Fibroblast of skin of scalp (primary cell): ENCODE measurements around the gene WDR7.
"Not testable (repeated sequence)": the region's sequence is repeated elsewhere in the genome, so short reads cannot be mapped to it uniquely, and the experiment has no call there.

Experiments
- DNase-seq: peaks from one replicate; pipeline ENCODE4 v3.0.0-alpha.2; 2013

WDR7 gene

DNA sequence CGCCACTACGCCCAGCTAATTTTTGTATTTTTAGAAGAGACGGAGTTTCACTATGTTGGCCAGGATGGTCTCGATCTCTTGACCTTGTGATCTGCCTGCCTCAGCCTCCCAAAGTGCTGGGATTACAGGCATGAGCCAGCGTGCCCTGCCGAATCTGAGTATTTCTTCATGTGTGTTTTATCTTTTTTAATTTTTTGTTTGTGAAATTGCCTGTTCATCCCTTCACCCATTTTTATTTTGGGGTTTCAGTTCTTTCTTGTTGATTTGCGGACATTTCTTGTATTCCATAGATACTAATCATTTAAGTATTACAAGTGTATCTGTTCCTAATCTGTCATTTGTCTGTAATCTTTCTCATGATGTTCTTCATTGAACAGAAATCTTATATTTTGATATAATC, 3.1 kb downstream of the WDR7 start:
- not testable (repeated sequence) for DNase-seq

DNA sequence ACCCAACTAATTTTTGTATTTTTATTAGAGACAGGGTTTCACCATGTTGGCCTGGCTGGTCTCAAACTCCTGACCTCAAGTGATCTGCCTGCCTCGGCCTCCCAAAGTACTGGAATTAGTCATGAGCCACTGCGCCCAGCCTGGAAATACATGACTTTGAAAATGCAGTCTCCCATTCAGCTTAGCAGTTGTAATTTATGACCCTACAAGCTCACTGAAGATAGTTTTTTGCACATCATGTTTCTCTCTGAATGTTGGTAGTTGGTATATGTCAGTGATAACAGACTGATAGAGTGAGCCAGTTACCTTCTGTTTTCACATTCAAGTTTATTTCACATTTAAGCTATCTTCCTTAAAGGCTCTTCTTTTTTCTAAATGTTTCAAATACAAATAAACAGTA, 7.1 kb downstream of the WDR7 start:
- DNase-seq: no peak

DNA sequence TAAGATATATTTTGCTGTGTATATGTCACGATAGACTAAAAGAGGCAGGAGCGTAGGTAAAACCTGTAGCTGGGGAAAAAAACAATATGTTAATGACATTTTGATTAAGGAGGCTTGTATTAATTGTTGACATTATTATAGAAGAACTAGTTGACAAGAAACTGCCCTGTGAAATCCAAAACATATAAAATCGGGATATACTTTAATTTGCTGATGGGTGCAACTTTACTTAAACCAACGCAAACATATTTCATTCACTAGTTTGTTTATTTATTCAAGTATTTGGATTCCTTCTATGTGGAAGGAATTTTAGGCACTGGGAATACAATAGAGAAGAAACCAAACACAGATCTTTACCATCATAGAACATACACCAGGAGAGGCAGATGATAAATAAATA, 8.0 kb downstream of the WDR7 start:
- DNase-seq: no peak

DNA sequence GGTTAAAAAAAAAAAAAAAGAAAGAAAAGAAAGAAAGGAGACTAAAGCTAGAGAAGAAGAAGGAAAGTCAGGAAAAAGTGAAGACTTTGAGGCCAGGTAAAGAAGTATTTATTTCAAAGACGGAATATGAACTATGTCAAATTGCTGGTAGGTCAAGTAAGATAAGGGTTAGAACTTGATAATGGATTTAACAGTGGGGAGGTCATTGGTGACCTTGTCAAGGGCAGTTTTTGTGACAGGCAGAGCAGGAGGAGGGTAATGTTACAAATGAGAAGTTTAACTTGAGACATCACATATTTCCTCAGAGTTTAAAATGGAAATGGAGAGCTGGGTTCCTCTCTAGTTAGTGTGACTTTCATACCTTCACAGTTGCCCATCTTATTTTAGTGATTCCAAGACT, 9.5 kb downstream of the WDR7 start:
- no peak for DNase-seq

DNA sequence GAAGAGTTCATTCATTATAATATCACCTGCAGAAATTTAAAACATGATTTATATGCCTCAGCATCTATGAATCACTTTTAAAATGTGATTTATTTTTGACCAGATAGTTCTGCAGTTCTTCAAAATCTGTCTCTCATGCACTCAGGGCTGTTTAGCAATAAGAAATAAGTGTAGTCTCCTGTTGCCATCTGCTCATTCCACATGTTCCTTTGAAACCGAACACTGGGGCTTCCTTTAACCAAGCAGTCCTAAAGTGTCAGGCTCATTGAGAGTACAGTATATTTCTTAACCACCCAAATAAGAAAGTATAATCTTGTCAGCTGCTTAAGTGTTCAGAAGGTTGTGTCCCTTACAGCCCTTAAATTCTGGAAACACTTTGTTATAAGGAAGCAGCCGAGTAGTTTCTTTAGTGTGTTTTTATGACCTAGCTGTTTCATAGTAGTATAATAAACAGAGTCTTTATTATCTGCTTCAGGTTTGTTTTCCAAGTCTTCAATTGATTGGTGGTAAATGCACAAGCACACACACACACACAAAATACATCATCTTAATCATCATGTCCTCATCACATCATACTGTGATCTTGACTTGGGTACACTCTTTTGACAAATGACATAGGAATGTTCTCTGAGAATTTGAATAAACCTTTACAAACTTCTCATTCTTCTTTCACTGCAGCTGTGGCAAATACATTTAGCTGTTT, 10.4 kb downstream of the WDR7 start:
- no peak for DNase-seq

DNA sequence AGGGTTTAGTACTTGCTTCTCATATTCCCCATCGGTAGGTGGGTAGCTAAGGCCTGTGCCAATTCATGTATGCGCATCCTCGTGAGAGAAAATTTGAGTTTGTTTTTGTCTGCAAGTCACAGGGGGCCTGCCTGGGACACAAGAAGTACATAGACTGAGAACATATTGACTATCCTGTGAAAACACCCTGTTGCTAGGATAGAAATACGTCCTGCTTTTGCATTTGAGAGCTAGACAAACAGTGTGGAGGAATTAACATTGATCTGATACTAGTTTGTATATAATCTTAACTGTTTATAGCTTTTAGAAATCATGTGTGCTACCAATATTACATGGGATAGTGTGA, 10.9 kb downstream of the WDR7 start:
- no peak for DNase-seq

DNA sequence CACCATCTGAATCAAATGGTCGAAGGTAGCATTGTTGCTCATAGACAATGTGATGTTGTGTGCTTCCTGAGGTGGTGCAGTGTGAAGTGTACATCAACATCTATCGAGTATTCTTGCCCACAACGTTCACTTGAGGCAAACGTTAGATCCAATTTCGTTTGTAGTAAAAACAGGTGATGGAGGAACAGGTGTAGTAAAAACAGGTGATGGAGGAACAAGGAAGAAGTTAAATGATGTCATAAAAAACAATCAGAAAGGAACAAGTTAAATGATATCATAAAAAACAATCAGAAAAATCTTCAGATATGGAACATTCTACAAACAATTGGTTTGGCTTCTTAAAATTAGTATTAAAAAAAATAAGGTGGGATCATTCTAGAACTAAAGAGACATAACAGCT, 11.3 kb downstream of the WDR7 start:
- DNase-seq: no peak

DNA sequence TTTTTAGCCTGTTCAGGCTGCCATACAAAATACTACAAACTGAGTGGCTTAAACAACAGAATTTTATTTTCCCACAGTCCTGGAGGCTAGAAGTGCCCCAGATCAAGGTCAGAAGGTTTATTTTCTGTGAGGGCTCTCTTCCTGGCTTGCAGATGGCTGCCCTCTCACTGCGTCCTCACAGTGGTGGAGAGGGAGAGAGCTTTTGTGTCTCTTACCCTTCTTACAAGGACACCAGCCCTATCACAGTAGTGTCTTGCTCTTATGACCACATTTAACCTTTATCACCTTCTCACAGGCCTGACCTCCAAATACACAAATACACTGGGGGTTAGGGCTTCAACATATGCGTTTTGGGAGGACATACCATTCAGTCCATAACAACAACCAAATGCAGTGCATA, 11.7 kb downstream of the WDR7 start:
- no peak for DNase-seq

DNA sequence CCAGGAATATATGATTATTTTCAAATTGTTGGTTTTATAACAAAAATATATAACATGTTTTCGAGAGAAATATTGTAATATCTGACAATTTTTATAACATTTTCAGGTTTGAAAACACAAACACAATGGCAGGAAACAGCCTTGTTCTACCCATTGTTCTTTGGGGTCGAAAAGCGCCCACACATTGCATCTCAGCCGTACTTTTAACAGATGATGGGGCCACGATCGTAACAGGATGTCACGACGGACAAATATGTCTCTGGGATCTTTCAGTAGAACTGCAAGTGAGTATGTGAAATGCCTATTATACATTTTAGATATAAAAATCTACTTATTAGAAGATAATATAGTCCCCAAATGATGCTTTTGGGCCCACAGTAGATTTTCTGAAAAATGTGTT, 21.2 kb downstream of the WDR7 start:
- DNase-seq: no peak

DNA sequence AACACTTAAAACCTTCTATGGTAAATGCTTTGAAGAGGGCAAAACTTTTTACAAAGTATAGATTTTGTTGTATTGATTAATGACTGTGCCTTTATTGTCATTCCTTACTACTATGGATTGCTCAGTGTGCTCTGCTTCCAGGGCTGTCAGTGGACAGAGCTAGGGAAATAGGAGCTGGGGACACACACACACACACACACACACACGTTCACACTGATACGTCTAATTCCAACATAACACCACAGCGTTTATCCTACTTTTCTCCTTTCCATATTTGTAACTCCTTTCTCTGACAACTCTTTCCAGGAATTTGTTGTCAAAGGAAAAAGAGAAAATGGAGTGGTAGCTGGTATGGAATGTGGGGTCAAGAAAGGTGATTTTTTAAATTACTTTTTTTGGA, 21.8 kb downstream of the WDR7 start:
- no peak for DNase-seq

DNA sequence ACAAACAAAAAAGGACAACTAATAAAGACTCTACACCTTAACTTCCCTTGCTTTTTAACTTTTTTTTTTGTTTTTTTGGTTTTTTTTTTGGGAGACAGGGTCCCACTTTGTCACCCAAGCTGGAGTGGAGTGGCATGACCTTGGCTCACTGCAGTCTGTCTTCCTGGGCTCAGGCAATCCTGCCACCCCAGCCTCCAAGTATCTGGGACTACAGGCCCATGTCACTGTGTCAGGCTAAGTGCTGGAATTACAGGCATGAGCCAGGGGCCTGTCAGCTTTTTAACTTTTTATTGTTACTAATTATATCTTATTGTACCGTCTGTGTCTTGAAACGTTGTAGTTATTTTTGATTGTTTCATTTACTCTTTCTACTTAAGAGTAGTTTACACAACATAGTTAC, 25.5 kb downstream of the WDR7 start:
- DNase-seq: no peak

DNA sequence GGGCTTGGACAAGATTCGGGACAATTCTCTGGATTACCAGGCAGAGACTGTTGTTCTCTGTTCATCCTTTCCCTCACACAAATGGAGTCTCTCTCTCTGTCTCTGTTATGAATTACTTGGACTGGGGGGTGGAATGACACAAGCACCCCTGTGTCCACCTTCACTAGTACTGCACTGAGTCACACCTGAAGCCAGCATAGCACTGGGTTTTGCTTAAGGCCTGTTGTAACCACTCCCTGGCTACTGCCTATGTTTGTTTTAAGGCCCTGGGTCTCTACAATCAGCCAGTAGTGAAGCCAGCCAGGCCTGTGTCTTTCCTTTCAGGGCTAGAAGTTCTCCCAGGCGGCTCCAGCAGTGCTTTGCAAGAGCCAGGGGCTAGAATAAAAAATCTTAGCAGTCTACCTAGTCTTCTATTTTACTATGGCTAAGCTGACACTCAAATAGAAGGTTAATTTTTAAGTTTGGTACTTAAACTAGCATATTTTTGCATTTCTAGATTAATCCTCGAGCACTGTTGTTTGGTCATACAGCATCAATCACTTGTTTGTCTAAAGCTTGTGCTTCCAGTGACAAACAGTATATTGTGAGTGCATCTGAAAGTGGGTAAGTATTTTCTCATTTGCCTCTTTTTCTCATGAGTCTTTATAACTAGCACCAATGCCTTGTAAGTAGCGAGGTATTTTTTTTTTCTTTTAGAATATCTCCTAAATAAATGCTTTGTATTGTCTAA, 27.8 kb downstream of the WDR7 start:
- DNase-seq: no peak

DNA sequence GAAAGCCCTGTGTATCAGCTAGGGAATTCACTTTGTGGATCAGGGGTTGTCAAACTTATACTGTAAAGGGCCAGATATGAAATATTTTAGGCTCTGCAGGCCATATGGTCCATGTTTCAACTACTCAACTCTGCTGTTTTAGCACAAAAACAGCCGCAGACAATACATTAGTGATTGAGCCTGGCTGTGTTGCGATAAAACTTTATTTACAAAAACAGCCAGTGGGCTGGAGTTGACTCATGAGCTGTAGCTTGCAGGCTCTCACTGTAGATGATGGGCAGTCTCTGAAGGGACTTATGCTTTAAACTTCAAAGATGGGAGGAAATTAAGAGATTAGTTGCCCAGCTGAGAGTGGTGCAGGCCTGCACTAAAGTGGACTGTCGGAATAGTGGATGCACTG, 33.1 kb downstream of the WDR7 start:
- DNase-seq: no peak

DNA sequence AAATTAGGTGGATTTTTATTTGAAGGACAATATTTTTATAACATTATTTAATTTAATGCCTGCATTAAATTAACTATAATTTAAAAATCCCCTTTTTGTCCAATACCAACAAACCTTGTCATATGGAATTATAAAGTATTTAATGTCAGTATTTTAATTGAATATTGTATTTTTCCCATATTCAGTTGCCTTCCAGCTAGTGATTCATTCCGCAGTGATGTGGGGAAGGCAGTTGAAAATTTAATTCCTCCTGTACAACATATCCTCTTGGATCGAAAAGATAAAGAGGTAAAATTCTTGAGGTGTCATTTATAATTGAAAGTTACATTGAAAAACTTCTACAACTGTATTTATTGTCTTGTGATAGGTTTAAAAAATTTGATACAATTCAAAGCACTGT, 40.4 kb downstream of the WDR7 start:
- DNase-seq: no peak

DNA sequence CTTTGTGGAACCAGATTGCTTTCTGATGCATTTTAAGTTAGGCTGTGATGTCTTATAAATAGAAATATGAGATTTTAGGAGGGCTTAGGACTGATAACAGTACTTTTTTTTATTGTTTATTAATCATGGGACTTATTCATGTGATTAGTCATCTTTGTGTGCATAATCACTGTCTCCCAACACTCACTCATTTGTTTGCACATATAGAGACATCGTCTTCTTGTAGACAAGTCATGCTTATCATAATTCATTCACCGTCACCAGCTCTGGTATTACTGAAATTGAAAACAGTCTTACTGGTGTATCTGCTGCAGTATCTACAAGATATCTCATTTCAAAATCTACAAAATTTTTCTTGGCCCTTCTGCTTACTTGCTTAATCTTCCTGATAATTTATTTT, 45.8 kb downstream of the WDR7 start:
- DNase-seq: no peak

DNA sequence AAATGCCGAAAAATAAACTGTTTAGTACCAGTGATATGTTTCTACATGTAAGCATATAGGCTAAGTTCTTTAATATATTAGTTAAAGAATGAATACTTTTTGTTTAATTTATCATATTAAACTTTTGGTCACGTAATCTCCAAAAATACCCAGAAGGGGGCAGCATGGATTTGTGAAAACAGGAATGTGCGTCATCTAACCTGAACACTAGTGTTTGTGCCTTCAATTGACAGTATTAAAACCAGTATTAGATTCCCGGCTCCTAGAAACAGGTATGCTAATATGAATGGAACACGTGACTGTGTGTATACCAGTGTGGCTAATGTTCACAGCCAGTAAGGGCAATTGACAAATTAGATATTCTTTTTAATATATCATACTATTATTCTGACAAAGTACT, 51.8 kb downstream of the WDR7 start:
- peak; percentile 44 for DNase-seq

DNA sequence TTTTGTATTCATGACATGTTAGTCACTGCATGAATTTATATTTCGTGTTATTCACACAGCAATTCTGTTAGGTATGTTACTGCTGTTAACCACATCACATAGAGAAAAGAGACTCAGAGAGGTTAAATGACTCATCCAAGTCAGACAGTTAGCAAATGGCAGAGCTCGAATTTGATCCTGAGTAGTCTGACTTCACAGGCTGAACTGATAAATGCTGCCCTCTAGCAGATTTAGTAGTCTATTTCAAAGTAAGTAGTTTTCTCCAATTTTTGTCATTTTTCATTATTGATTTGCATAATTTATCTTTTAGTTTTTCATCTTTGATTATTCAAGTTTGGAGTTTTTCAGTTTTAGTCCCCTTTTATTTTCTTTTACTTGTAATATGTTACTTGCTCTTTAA, 58.3 kb downstream of the WDR7 start:
- peak; percentile 86 for DNase-seq

DNA sequence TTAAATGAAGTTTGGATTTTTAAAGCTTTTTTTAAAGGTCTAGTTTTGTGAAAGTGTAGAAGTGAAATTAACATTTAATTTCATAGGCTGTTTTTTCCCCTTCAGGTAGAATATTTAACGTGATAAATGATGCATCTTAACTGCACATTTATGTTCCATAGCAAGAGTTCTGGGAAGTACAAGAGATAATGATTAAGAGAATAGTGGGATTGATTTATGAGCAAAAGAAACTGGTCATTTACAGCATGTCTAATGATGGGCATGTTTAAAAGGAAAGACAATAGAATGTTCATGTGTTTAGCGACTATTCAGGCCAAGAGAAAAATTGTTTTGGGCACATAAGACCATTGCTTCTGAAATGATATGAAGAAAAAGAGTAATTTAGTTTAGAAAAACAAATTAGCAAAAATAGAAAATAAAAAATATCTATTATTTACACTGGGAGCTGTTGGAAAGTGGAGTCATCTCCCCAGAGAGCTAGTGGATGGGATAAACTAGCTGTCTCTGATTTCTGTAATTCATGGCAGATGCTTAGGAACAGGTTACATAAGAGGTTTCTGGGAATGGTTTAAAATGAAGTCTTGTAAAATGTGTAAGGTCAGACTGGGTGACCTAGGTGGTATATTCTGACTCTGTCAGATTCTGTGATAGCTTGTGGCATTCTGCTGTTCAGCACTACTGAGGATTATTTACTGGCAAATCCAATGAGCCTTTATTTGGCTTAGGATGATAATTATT, 60.7 kb downstream of the WDR7 start:
- DNase-seq: peak; percentile 23

DNA sequence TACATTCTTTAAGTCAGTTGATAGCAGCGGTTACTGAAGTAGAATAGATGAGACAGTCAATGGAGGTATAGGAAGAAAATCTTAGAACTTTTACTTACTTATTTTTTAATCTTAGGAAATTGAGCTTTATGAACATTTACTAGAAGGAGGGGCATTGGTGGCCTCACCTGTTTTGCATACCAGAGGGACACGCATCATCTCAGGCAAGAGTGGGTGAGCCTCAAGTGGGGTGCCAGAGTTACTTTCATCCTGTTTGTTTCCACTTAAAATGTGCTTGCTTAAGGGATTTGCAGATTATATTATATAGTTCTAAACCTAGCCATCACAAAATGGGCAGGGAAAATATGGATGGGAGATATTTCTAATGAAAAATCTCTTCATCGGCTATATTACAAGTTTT, 61.6 kb downstream of the WDR7 start:
- no peak for DNase-seq

DNA sequence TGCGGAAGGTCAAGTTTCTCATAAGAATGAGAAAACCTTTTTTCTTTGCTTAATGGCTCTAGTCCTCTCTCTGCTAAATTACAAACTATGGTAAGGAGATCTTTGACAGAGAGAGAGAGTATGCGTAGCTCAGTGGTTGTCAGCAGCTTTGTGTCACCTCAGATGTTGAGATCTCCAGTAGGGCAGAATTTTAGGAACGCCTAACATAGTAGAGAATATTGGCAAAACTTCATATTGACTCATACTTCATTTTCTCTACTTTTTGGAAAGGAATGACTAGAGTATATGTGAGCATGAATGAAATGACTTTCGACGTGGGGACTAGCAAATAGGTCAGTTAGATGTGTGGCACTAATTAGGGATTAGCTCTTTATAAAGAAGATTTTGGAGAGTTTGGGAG, 64.0 kb downstream of the WDR7 start:
- DNase-seq: peak; percentile 74

DNA sequence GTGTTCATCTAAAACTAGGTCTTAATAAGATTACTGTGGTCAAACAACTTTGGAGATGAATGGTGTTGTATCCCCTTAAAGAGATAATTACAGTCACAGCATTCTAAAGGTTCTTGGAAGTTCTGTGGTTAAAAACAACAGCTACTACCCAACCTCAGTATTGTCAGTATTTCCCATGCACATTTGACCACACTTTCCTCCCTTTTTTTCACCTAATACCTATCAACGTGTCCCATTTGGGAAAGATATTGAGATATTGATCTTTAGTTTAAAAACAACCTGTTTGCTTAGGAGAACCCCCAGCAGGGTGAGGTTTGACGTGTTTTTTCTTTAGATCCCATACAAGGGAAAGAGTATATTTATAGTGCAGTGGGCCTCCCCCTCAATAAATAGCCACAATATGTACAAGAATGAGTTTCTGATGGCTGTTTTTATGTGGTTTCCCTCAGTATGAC, 65.6 kb downstream of the WDR7 start:
- peak; percentile 5 for DNase-seq

DNA sequence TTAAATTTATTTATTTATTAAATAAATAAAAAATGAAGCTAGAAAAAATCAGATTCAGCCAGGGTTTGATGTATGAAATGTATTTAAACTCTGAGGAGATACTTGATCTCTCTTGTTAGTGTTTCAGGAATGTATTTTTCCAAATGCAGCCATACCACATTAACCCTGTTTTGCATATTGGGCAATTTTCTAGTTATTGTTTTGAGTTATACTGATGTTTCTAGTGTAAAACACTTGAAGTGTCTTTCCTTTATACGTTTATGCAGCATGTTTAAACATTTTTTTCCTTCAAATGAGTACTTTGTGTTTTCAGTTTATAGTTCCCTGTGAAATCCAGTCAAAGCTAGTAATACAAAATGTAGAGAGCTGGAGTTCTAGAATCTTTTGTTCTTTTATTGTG, 69.9 kb downstream of the WDR7 start:
- DNase-seq: no peak

DNA sequence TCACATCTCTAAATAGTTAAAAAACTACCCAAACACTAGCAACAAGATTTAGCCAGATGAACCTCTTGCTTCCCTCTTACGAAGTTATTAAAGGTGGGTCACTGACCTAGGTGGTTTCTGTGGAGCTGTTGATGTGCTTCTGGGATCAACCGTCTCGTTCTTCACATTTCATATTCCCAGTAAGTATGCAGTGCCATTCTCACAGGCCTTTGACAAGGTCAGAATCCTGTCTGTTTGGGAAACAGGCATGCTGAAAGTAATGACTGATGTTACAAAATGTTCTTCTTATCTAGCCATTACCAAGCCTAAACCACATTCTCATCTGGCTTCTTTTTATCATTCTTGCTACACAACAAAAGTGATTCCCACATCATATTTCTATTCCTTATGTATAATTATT, 70.3 kb downstream of the WDR7 start:
- DNase-seq: no peak

DNA sequence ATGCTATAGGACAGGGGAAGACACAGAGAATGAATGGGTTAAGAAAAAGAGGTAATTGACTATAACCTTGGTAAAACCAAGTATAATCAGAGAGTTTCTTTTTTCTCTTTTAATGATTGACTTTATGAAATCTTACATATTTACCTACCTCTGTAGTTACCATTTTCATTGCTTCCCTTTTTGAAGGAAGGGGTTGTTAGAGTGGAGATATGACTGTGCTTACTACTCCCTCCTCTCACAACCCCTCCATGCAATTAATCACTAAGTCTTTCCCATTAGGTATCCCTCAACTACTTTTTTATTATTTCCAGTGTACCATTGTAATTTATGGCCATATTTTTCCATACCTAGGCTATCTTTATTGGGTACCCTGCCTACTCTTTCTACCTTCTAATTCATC, 71.4 kb downstream of the WDR7 start:
- DNase-seq: no peak
